Astrocyte of the hippocampus (primary cell): Measurements from ENCODE around the gene CCL11.
"Not testable (repeated sequence)": the region's sequence is repeated elsewhere in the genome, so short reads cannot be mapped to it uniquely, and the experiment has no call there.

Experiments used
- DNase-seq: peaks from one replicate; pipeline ENCODE4 v3.0.0; 2011; ENCODE audit warnings: low read depth, low spot score

Gene CCL11

DNA sequence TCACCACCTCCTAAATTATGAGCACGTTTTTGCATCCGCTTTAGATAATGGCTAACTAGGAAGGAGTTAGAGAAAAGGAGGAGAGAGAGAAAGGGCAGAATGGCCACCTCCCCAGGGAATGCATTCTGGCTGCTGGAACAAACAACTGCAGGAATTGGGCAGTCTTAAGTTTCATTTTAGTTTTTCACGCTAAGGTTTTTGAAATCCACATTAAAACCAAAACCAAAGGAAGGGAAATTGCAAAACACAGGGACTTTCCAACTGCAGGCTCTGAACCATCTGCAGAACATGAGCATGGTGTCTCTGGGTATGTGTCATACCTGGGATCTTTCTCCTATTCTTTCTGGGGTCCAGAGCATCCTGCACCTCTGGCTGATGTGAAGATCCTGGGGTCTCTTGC, 21.6 kb downstream of the CCL11 start:
- DNase-seq, result no peak

DNA sequence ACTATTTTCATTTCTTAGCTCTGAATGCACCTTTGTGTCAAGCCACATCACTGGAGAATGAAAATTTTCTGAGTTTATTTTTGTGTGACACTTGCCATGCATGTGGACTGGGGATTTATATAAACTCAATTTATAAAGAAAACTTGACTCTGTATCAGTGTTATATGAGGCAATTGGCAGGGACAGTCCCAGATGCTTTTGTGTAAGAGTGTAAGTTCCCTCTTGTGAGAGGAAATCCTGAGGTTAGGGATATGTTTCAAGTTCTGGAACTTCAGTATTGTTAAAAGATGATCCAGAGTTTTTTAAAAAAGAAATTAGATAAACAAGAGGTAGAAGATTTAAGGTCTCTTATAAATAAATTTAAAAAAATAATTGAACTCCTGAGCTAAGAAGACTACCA, 22.8 kb downstream of the CCL11 start:
- no peak for DNase-seq

DNA sequence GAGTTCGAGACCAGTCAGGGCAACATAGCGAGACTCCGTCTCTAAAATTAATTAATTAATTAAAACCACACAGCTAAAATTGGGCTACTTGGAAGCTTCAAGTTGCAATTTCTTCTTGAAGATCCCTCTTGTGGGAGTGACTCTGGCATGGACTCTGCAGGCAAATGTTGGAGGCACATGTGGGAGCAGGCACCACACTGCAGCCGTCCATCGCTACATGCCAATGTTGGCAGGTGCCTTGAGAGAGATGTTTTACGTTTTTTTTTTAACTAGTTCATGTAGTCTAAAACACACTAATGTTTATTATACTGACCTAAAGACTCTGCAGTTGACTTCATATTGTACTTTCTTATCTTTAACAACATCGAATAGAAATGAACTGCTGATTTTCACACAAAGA, 25.7 kb downstream of the CCL11 start:
- no peak for DNase-seq

DNA sequence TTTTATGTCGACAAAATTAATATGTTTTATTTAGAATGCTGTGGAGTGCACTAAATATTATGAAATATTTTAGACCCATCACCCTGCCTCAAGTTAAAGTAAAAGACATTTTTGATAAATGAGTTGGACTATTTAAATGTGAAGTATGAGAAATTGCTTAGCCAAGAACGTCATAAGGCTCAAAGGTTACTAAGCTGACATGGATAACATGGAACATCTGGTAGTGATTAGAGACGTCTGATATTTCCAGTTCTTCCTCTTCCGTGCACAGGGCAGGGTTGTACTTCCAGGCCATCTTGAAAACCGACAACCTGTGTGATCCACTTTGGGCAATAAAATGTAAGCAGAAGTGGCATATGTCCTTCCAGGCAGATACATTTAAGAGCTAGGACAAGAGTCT, 26.5 kb downstream of the CCL11 start:
- no peak for DNase-seq

DNA sequence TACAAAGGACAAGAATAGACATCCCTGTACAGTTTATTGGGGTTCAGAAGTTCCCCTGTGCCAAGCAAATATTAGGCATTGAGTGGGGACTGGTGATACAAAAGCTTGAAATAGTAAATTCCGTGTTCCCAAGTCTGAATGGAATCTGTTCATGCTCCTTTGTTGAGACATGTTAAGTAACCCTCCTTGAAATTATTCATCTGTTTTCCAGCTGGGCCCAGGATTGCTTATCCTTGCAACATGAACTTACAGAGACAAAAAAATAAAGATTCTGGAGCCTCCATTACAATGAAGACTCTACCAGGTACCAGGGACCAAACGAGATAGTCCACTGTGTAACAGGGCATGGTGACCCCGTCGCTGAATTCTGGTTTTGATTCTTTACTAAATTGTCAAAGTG, 27.6 kb downstream of the CCL11 start:
- DNase-seq, result no peak

DNA sequence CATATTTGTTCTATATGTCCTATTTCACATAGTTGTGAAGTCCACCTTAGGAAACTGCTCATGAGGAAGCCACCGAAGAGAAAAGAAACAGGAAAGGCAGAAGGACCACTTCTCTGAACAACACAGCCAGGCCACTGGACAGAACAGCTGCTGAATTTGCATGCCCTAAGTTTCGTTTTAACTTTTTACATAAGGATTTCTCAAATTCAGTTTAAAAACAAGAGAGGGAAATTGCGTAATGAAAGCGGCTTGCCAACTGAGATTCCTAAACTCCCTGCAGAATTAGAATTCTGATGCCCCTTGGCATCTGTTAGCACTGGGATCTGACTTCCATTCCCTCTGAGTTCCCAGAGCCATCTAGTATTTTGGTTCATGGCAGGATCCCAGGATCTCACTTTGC, 28.7 kb downstream of the CCL11 start:
- DNase-seq, result no peak

DNA sequence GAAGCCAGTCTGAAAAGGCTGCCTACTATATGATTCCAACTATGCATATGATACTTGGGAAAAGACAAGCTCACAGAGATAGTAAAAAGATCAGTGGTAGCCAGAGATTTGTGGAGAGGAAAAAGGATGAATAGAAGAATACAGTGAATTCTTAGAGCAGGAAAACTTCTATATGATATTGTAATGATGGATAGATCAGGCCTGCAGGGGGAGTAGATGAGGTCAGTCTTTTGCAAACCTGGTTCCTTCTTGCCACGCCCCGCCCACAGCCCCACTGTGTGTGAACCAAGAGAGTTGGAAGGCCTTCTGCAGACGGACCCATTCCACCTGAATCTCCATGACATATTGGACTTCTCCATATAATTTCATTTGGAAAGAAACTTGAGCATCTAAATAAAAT, 32.9 kb downstream of the CCL11 start:
- no peak for DNase-seq

DNA sequence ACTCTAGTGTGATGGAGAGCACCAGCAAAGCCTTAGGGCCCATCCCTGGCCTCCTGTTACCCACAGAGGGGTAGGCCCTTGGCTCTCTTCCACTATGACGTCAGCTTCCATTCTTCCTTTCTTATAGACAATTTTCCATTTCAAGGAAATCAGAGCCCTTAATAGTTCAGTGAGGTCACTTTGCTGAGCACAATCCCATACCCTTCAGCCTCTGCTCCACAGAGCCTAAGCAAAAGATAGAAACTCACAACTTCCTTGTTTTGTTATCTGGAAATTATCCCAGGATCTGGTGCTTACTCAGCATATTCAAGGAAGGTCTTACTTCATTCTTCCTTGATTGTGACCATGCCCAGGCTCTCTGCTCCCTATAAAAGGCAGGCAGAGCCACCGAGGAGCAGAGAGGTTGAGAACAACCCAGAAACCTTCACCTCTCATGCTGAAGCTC, 33.5 kb downstream of the CCL11 start, which contains the start of gene CCL8:
Gene CCL8, plus strand, starts transcription at position 397 of the 445 bp plus-strand sequence. CDS start 67 bp downstream, outside the sequence.
- DNase-seq, result no peak

DNA sequence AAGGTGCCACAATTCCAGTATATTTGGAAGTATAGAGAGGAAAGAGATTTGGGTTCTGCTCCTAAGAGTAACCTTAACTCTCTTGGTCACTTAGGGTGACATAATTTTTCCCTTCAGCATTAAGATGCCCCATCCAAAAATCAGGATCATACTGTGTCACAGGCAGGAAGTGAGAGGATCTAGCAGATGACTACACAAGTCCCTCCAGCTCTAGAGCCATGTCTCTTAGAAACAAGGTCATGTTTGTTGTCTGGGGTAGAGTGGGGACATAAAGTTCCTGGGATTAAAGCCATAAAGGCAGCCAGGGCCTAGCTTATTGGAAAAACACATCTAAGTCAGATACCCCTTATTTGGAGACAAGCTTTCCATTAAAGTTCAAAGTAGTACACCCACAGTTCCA, 36.4 kb downstream of the CCL11 start:
- no peak for DNase-seq

DNA sequence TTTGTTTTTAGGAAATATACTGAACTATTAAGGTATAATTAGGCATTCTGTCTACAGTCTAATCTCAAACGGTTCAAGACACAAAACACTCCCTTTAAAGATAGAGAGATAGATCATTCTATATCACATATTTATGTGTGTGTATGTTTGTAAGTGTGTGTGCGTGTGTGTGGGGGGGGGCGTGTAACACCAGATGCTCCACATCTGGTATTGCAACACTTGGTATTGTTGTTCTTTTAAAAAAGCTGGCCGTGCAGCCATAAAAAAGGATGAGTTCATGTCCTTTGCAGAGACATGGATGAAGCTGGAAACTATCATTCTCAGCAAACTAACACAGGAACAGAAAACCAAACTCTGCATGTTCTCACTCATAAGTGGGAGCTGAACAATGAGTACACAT, 42.0 kb downstream of the CCL11 start:
- not testable (repeated sequence) for DNase-seq

DNA sequence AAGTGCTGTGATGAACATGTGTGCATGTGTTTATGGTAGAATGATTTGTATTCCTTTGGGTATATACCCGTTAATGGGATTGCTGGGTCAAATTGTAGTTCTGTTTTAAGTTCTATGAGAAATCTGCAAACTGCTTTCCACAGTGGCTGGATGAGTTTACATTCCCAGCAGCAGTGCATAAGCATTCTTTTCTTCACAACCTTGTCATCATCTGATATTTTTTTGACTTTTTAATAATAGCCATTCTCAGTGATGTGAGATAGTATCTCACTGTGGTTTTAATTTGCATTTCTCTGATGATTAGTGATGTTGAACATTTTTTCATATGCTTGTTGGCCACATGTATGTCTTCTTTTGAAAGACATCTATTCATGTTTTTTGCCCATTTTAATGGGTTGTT, 52.2 kb downstream of the CCL11 start:
- DNase-seq, result no peak
